Neuronal stem cell (in vitro differentiated cells): Measurements from ENCODE around the gene NEB.
"Not testable (repeated sequence)": the region's sequence is repeated elsewhere in the genome, so short reads cannot be mapped to it uniquely, and the experiment has no call there.

Experiments used
- DNase-seq: peaks from one replicate; pipeline ENCODE4 v3.0.0-alpha.2; 2013; ENCODE audit warnings: low spot score
- H2AFZ ChIP-seq: one replicate; pipeline ENCODE4 v1.6.1; 2013; ENCODE audit warnings: mild to moderate bottlenecking, low read length, inconsistent platforms
- H2AK5ac ChIP-seq: 2 replicates; pipeline ENCODE4 v1.6.1; 2013; ENCODE audit warnings: low read depth, mild to moderate bottlenecking, inconsistent platforms, low read length, moderate library complexity, mixed read lengths
- H2BK120ac ChIP-seq: 2 replicates; pipeline ENCODE4 v1.6.1; 2013; ENCODE audit warnings: low read depth, mild to moderate bottlenecking, inconsistent platforms, low read length, moderate library complexity, mixed read lengths
- H2BK12ac ChIP-seq: one replicate; pipeline ENCODE4 v1.6.1; 2013; ENCODE audit warnings: low read length, inconsistent platforms
- H2BK15ac ChIP-seq: 2 replicates; pipeline ENCODE4 v1.6.1; 2013; ENCODE audit warnings: mild to moderate bottlenecking, low read length, inconsistent platforms, mixed read lengths
- H2BK5ac ChIP-seq: one replicate; pipeline ENCODE4 v1.6.1; 2013; ENCODE audit warnings: inconsistent platforms, mild to moderate bottlenecking, low read length, moderate library complexity
- H3K14ac ChIP-seq: one replicate; pipeline ENCODE4 v1.6.1; 2013; ENCODE audit warnings: low read length, inconsistent platforms
- H3K18ac ChIP-seq: 2 replicates; pipeline ENCODE4 v1.6.1; 2013; ENCODE audit warnings: low read length, inconsistent platforms
- H3K23ac ChIP-seq: 2 replicates; pipeline ENCODE4 v1.6.1; 2013; ENCODE audit warnings: low read depth, mild to moderate bottlenecking, mixed read lengths, low read length, inconsistent platforms; ENCODE audit not compliant: poor library complexity
- H3K27ac ChIP-seq: replicated peaks from 3 replicates; pipeline ENCODE4 v1.5.1; 2013; ENCODE audit warnings: low read length, inconsistent platforms
- H3K27me3 ChIP-seq, 3 experiments: 2 replicates each; pipeline ENCODE4 v1.6.1; 2013; ENCODE audit warnings: low read length in 3 of 3, mild to moderate bottlenecking in 2 of 3, inconsistent platforms in 1 of 3, low read depth in 1 of 3, mixed read lengths in 1 of 3, moderate library complexity in 1 of 3; ENCODE audit not compliant: control insufficient read depth in 3 of 3, insufficient read depth in 3 of 3
- H3K36me3 ChIP-seq, 2 donors: replicated peaks in 1 of 2; 2 replicates each; pipeline ENCODE4 v1.6.1; 2013; ENCODE audit warnings: low read length in 2 of 2; ENCODE audit not compliant: control insufficient read depth in 2 of 2, insufficient read depth in 2 of 2
- H3K4ac ChIP-seq: 2 replicates; pipeline ENCODE4 v1.6.1; 2013; ENCODE audit warnings: inconsistent platforms, mild to moderate bottlenecking, low read length, moderate library complexity
- H3K4me1 ChIP-seq, 2 donors: 1 replicate in 1 of 2; 2 replicates in 1 of 2; pipeline ENCODE4 v1.6.1; 2013; ENCODE audit warnings: low read length in 2 of 2, low read depth in 1 of 2; ENCODE audit not compliant: control insufficient read depth in 2 of 2, insufficient read depth in 1 of 2
- H3K4me2 ChIP-seq: one replicate; pipeline ENCODE4 v1.6.1; 2013; ENCODE audit warnings: mild to moderate bottlenecking, low read length, inconsistent platforms; ENCODE audit not compliant: insufficient read depth, poor library complexity, severe bottlenecking
- H3K4me3 ChIP-seq, 2 donors: 2 replicates each; pipeline ENCODE4 v1.5.1; 2013; ENCODE audit warnings: low read length in 2 of 2, mild to moderate bottlenecking in 2 of 2, inconsistent platforms in 1 of 2, moderate library complexity in 1 of 2
- H3K79me1 ChIP-seq: one replicate; pipeline ENCODE4 v1.6.1; 2013; ENCODE audit warnings: low read depth, mild to moderate bottlenecking, inconsistent platforms, low read length, moderate library complexity
- H3K9ac ChIP-seq: one replicate; pipeline ENCODE4 v1.6.1; 2013; ENCODE audit warnings: mild to moderate bottlenecking, low read depth, low read length, inconsistent platforms; ENCODE audit not compliant: poor library complexity
- H3K9me3 ChIP-seq, 2 donors: replicated peaks in 1 of 2; 2 replicates each; pipeline versions ENCODE3 to v1.6.1; 2013; ENCODE audit warnings: low read length in 2 of 2, mild to moderate bottlenecking in 2 of 2, inconsistent platforms in 1 of 2, low read depth in 1 of 2, mixed read lengths in 1 of 2, moderate library complexity in 1 of 2; ENCODE audit not compliant: control insufficient read depth in 2 of 2, insufficient read depth in 1 of 2
- H4K8ac ChIP-seq: one replicate; pipeline ENCODE4 v1.6.1; 2013; ENCODE audit warnings: low read depth, mild to moderate bottlenecking, inconsistent platforms, low read length, moderate library complexity
- H4K91ac ChIP-seq: one replicate; pipeline ENCODE4 v1.6.1; 2013; ENCODE audit warnings: low read length, low read depth, mild to moderate bottlenecking, inconsistent platforms; ENCODE audit not compliant: poor library complexity
- WGBS, 2 donors: extraction: QIAGEN DNeasy Blood & Tissue Kit; methylation state at CpG; one replicate each; pipeline ENCODE4 v1.1.7; 2013; ENCODE audit warnings: missing lambda C conversion rate in 2 of 2, mixed read lengths in 1 of 2; ENCODE audit not compliant: insufficient read length in 2 of 2, insufficient replicate concordance in 1 of 2; ENCODE audit errors: extremely low coverage in 2 of 2; 5-methylcytosine and 5-hydroxymethylcytosine counted together

The NEB gene

GRCh38 chr2:151753540-151753939 is 19.3 kb upstream of the NEB start:
- Histone ChIP-seq H2AFZ (no peak overlapping the region), H4K8ac (no peak overlapping the region), H3K4me1 (peaks cover 0 to 4% of the 10 kb centered on the region in 2 donors), H2BK12ac (no peak overlapping the region), H3K4ac (no peak overlapping the region), H3K27me3 (no peaks in the 10 kb centered on the region), H2AK5ac (no peak overlapping the region), H3K36me3 (no peaks in the 10 kb centered on the region), H3K18ac (no peak overlapping the region), H3K27ac (no peak overlapping the region), H3K14ac (no peak overlapping the region), H3K23ac (no peak overlapping the region), H2BK15ac (no peak overlapping the region), H4K91ac (no peak overlapping the region), H3K4me2 (no peak overlapping the region), H3K79me1 (no peaks in the 10 kb centered on the region), H3K9ac (no peak overlapping the region), H2BK120ac (no peak overlapping the region), H3K4me3 (no peak overlapping the region), H3K9me3 (no peaks in the 10 kb centered on the region), H2BK5ac (no peak overlapping the region)
- no peak for DNase-seq

GRCh38 chr2:151745261-151745660 is 11.0 kb upstream of the NEB start:
- not testable (repeated sequence) for H3K36me3 ChIP-seq, H3K4me1 ChIP-seq, H2BK5ac ChIP-seq, H3K27ac ChIP-seq, H3K23ac ChIP-seq, H3K9me3 ChIP-seq, H4K8ac ChIP-seq, H3K27me3 ChIP-seq, H3K4me3 ChIP-seq, H3K79me1 ChIP-seq, H2BK15ac ChIP-seq, H3K9ac ChIP-seq, H2AFZ ChIP-seq, H3K4me2 ChIP-seq, H2BK12ac ChIP-seq, H2AK5ac ChIP-seq, DNase-seq, H3K18ac ChIP-seq, H3K4ac ChIP-seq, H4K91ac ChIP-seq, H3K14ac ChIP-seq, H2BK120ac ChIP-seq
- no CpG with 5 or more reads among the region's 3 CpGs for WGBS, 2 donors

GRCh38 chr2:151730262-151730975 is 3.9 kb downstream of the NEB start:
- no peak for DNase-seq
- no peaks in the 10 kb centered on the region for H3K9me3 ChIP-seq
- H3K4me3 ChIP-seq: no peak overlapping the region
- no peak overlapping the region for H2BK120ac ChIP-seq
- H4K8ac ChIP-seq: no peak overlapping the region
- H3K14ac ChIP-seq: no peak overlapping the region
- H3K36me3 ChIP-seq: no peaks in the 10 kb centered on the region
- no CpG with 5 or more reads among the region's 5 CpGs for WGBS, 2 donors
- no peak overlapping the region for H2BK12ac ChIP-seq
- peaks cover 2% of the 10 kb centered on the region in 2 donors for H3K4me1 ChIP-seq
- no peaks in the 10 kb centered on the region for H3K27me3 ChIP-seq
- no peak overlapping the region for H3K23ac ChIP-seq
- H3K4ac ChIP-seq: no peak overlapping the region
- H3K18ac ChIP-seq: no peak overlapping the region
- H3K9ac ChIP-seq: no peak overlapping the region
- H3K79me1 ChIP-seq: no peaks in the 10 kb centered on the region
- H3K4me2 ChIP-seq: no peak overlapping the region
- H2AFZ ChIP-seq: no peak overlapping the region
- no peak overlapping the region for H4K91ac ChIP-seq
- no peak overlapping the region for H2AK5ac ChIP-seq
- no peak overlapping the region for H3K27ac ChIP-seq
- no peak overlapping the region for H2BK15ac ChIP-seq
- H2BK5ac ChIP-seq: no peak overlapping the region

- H2AFZ ChIP-seq: no peak overlapping the region
- no peak overlapping the region for H3K9ac ChIP-seq
- H2AK5ac ChIP-seq: no peak overlapping the region
- H3K36me3 ChIP-seq: no peaks in the 10 kb centered on the region
- H2BK5ac ChIP-seq: no peak overlapping the region
- no peak overlapping the region for H3K27ac ChIP-seq
- peaks cover 2% of the 10 kb centered on the region in 2 donors for H3K4me1 ChIP-seq
- no peak overlapping the region for H3K18ac ChIP-seq
- no peaks in the 10 kb centered on the region for H3K27me3 ChIP-seq
- H3K23ac ChIP-seq: no peak overlapping the region
- no peak for DNase-seq
- H2BK120ac ChIP-seq: no peak overlapping the region
- WGBS, 2 donors: no CpG with 5 or more reads among the region's 1 CpG
- H2BK12ac ChIP-seq: no peak overlapping the region
- no peaks in the 10 kb centered on the region for H3K9me3 ChIP-seq
- H2BK15ac ChIP-seq: no peak overlapping the region
- no peak overlapping the region for H4K8ac ChIP-seq
- H3K79me1 ChIP-seq: no peaks in the 10 kb centered on the region
- no peak overlapping the region for H4K91ac ChIP-seq
- H3K4me2 ChIP-seq: no peak overlapping the region
- H3K4ac ChIP-seq: no peak overlapping the region
- no peak overlapping the region for H3K14ac ChIP-seq
- H3K4me3 ChIP-seq: no peak overlapping the region
These were observed 4.4 kb downstream of the NEB start for GRCh38 chr2:151729837-151730236.
